Smooth muscle cell (in vitro differentiated cells): ENCODE measurements around the gene DACH1. TPM values are rescaled to one million over a fixed set of nuclear protein-coding genes. Genes with fewer than 3 reads are reported as not detected.

ENCODE experiments used
- DNase-seq: peaks from one replicate; lab custom pipeline; 2025; ENCODE audit not compliant: unreplicated experiment; lab: John Stamatoyannopoulos, UW
- H2AFZ ChIP-seq: fragments of 200-600 bp; sonication (generic); 2 replicates; pipeline ENCODE4 v1.6.0; 2016; ENCODE audit warnings: antibody characterized with exemption, low read depth, mild to moderate bottlenecking
- H3F3A ChIP-seq: fragments of 200-600 bp; sonication (generic); 2 replicates; pipeline ENCODE4 v1.6.0; 2017; ENCODE audit warnings: antibody characterized with exemption, low read depth
- H3K27ac ChIP-seq: fragments of 200-600 bp; sonication (generic); 2 replicates; pipeline ENCODE4 v1.5.1; 2016; ENCODE audit warnings: low read depth, mild to moderate bottlenecking
- H3K27me3 ChIP-seq: fragments of 200-600 bp; sonication (generic); 2 replicates; pipeline ENCODE4 v1.6.1; 2016; ENCODE audit warnings: low read depth, mild to moderate bottlenecking
- H3K36me3 ChIP-seq: fragments of 200-600 bp; sonication (generic); 2 replicates; pipeline ENCODE4 v1.5.1; 2016; ENCODE audit warnings: low read depth
- H3K4me1 ChIP-seq: fragments of 200-600 bp; sonication (generic); 2 replicates; pipeline ENCODE4 v1.5.1; 2016; ENCODE audit warnings: low read depth
- H3K4me2 ChIP-seq: fragments of 200-600 bp; sonication (generic); 2 replicates; pipeline ENCODE4 v1.6.0; 2016; ENCODE audit warnings: mild to moderate bottlenecking
- H3K4me3 ChIP-seq: fragments of 200-600 bp; sonication (generic); 2 replicates; pipeline ENCODE4 v1.5.1; 2016; ENCODE audit warnings: mild to moderate bottlenecking
- H3K79me2 ChIP-seq: fragments of 200-600 bp; sonication (generic); 2 replicates; pipeline ENCODE4 v1.6.0; 2016; ENCODE audit warnings: low read depth, mild to moderate bottlenecking
- H3K9ac ChIP-seq: fragments of 200-600 bp; sonication (generic); 2 replicates; pipeline ENCODE4 v1.6.0; 2016; ENCODE audit warnings: low read depth
- H3K9me3 ChIP-seq: fragments of 200-600 bp; sonication (generic); replicated peaks from 2 replicates; pipeline ENCODE4 v1.5.1; 2016; ENCODE audit warnings: low read depth
- H4K20me1 ChIP-seq: fragments of 200-600 bp; sonication (generic); 2 replicates; pipeline ENCODE4 v1.6.0; 2016; ENCODE audit warnings: low read depth
- CTCF ChIP-seq: fragments of 200-600 bp; sonication (generic); IDR thresholded peaks from 2 replicates; pipeline ENCODE4 v1.5.1; 2017; ENCODE audit warnings: borderline replicate concordance, mild to moderate bottlenecking, antibody characterized with exemption; ENCODE audit not compliant: insufficient read depth, poor library complexity, severe bottlenecking
- WGBS: methylation state at CpG from one replicate; pipeline ENCODE4 v1.1.7; 2016; ENCODE audit warnings: low lambda C conversion rate; 5-methylcytosine and 5-hydroxymethylcytosine counted together
- polyA plus RNA-seq: library from polyadenylated mRNA; unstranded; fragments of >200 nt; fragmentation: Nextera tagmentation; extraction: Ambion mirVana; gene quantifications from 2 replicates; pipeline ENCODE4 v1.2.1, GENCODE V29; 2016
- total RNA-seq: library from RNA; depleted of rRNA; stranded (reverse); fragments of >200 nt; gene quantifications from 2 replicates; pipeline ENCODE4 v1.2.3, GENCODE V29; 2014

DACH1 gene
- total and polyA plus RNA-seq, 2 experiments from 2014 or later: 0.33 to 1.6 TPM

- WGBS: 33% methylated on average over 5 of the region's 5 CpGs
- Histone ChIP-seq H4K20me1 (no peaks in the 10 kb centered on the region), H2AFZ (no peak overlapping the region), H3F3A (no peaks in the 10 kb centered on the region), H3K36me3 (no peaks in the 10 kb centered on the region), H3K4me1 (peaks cover 25% of the 10 kb centered on the region), H3K27me3 (no peaks in the 10 kb centered on the region), H3K4me2 (peak overlapping the region; percentile 77), H3K27ac (peak overlapping the region; percentile 24), H3K4me3 (peak overlapping the region; percentile 15), H3K9me3 (no peaks in the 10 kb centered on the region), H3K79me2 (no peaks in the 10 kb centered on the region), H3K9ac (no peak overlapping the region)
- no peak for TF ChIP-seq CTCF
- DNase-seq: no peak
Observed at GRCh38 chr13:71624653-71625600, 242.1 kb downstream of the DACH1 start.

GRCh38 chr13:71621174-71622124 lies 245.6 kb downstream of the DACH1 start:
- 48% methylated on average over 11 of the region's 11 CpGs for WGBS
- Histone ChIP-seq H3F3A (no peaks in the 10 kb centered on the region), H3K9ac (no peak overlapping the region), H3K4me3 (peak overlapping the region; percentile 19), H3K4me2 (peak overlapping the region; percentile 7), H3K27me3 (no peaks in the 10 kb centered on the region), H3K4me1 (peaks cover 29% of the 10 kb centered on the region), H3K36me3 (no peaks in the 10 kb centered on the region), H4K20me1 (no peaks in the 10 kb centered on the region), H3K9me3 (no peaks in the 10 kb centered on the region), H2AFZ (no peak overlapping the region), H3K27ac (no peak overlapping the region), H3K79me2 (no peaks in the 10 kb centered on the region)
- no peak for DNase-seq
- TF ChIP-seq CTCF: no peak

- no peaks in the 10 kb centered on the region for H4K20me1 ChIP-seq
- peak overlapping the region; percentile 62 for H3K4me2 ChIP-seq
- H3K79me2 ChIP-seq: no peaks in the 10 kb centered on the region
- no peak overlapping the region for H3K9ac ChIP-seq
- no peaks in the 10 kb centered on the region for H3F3A ChIP-seq
- H2AFZ ChIP-seq: no peak overlapping the region
- H3K27ac ChIP-seq: no peak overlapping the region
- peaks cover 17% of the 10 kb centered on the region for H3K4me1 ChIP-seq
- no peaks in the 10 kb centered on the region for H3K9me3 ChIP-seq
- TF ChIP-seq CTCF: no peak
- H3K36me3 ChIP-seq: no peaks in the 10 kb centered on the region
- H3K4me3 ChIP-seq: no peak overlapping the region
- H3K27me3 ChIP-seq: no peaks in the 10 kb centered on the region
- no peak for DNase-seq
Observed at GRCh38 chr13:71619096-71619495, 247.9 kb downstream of the DACH1 start.
